NB4 (cell line): ENCODE data around the gene KIF24.

Experiments used
- DNase-seq: peaks from one replicate; pipeline ENCODE4 v3.0.0; 2010; ENCODE audit warnings: low read depth
- H3K4me3 ChIP-seq: one replicate; pipeline ENCODE4 v1.5.1; 2011; ENCODE audit warnings: mild to moderate bottlenecking, low read depth, low read length, moderate library complexity
- MYC ChIP-seq: IDR thresholded peaks from 2 replicates; pipeline ENCODE4 v1.6.1; 2011; ENCODE audit warnings: low read depth, low read length
- POLR2A ChIP-seq: IDR thresholded peaks from 2 replicates; pipeline ENCODE4 v1.6.1; 2011; ENCODE audit warnings: mild to moderate bottlenecking; ENCODE audit not compliant: insufficient read length; ENCODE audit errors: extremely low read depth
- TF ChIP-seq, protein P1 (sequence below): IDR thresholded peaks from one replicate; pipeline ENCODE4 v1.5.1; 2012; ENCODE audit warnings: low read depth, low read length
- TF ChIP-seq, protein P2 (sequence below): IDR thresholded peaks from 2 replicates; pipeline ENCODE4 v1.6.1; 2011; ENCODE audit warnings: low read depth, low read length

KIF24 gene

GRCh38 chr9:34332076-34332964, 3.3 kb upstream of the KIF24 start:
- TF ChIP-seq, protein P1, sequence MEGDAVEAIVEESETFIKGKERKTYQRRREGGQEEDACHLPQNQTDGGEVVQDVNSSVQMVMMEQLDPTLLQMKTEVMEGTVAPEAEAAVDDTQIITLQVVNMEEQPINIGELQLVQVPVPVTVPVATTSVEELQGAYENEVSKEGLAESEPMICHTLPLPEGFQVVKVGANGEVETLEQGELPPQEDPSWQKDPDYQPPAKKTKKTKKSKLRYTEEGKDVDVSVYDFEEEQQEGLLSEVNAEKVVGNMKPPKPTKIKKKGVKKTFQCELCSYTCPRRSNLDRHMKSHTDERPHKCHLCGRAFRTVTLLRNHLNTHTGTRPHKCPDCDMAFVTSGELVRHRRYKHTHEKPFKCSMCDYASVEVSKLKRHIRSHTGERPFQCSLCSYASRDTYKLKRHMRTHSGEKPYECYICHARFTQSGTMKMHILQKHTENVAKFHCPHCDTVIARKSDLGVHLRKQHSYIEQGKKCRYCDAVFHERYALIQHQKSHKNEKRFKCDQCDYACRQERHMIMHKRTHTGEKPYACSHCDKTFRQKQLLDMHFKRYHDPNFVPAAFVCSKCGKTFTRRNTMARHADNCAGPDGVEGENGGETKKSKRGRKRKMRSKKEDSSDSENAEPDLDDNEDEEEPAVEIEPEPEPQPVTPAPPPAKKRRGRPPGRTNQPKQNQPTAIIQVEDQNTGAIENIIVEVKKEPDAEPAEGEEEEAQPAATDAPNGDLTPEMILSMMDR, result peak; percentile 58
- no peak for TF ChIP-seq MYC
- H3K4me3 ChIP-seq, result no peak overlapping the region
- peak; percentile 72 for DNase-seq

- TF ChIP-seq, protein P2, sequence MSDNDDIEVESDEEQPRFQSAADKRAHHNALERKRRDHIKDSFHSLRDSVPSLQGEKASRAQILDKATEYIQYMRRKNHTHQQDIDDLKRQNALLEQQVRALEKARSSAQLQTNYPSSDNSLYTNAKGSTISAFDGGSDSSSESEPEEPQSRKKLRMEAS, result no peak
- TF ChIP-seq, protein P1, result no peak
- TF ChIP-seq POLR2A, result no peak
- TF ChIP-seq MYC, result no peak
- DNase-seq, result peak; percentile 45
- no peak overlapping the region for H3K4me3 ChIP-seq
These were observed 2.1 kb upstream of the KIF24 start for GRCh38 chr9:34331196-34331595.

DNA sequence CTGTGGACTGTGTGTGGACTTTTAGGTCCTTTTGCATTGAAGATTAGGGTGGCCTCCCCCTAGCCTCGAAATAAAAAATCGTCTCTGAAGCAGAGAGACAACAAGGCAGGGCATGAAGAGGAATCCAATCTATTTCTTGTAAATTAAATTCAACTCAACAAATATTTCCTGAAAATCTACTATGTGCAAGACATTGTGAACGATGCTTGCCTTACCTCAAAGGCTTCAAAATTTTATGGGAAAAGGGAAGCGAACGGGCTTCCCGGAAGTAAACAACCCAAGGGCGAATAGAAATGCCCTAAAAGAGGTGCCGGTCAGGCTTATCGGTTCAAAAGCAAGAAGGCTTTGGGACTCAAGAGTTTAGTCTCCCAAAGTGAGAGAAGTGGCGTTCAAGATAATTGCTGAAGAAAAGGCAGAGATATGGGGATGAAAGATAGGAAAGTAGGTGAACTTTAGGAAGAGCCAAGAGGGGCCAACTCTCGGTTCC, 525 bp downstream of the KIF24 start:
- peak overlapping the region; percentile 79 for H3K4me3 ChIP-seq
- peak; percentile 76 for DNase-seq
- TF ChIP-seq, protein P1, result no peak
- TF ChIP-seq MYC (no peak; the same call in 1 of the 2 replicates), POLR2A (no peak)
- TF ChIP-seq, protein P2, result no peak

- no peak overlapping the region for H3K4me3 ChIP-seq
- no peak for TF ChIP-seq MYC
- TF ChIP-seq, protein P1, result no peak
- TF ChIP-seq, protein P2, result no peak
- no peak for TF ChIP-seq POLR2A
- DNase-seq, result no peak
These were observed 2.4 kb downstream of the KIF24 start for GRCh38 chr9:34326690-34327089.

DNA sequence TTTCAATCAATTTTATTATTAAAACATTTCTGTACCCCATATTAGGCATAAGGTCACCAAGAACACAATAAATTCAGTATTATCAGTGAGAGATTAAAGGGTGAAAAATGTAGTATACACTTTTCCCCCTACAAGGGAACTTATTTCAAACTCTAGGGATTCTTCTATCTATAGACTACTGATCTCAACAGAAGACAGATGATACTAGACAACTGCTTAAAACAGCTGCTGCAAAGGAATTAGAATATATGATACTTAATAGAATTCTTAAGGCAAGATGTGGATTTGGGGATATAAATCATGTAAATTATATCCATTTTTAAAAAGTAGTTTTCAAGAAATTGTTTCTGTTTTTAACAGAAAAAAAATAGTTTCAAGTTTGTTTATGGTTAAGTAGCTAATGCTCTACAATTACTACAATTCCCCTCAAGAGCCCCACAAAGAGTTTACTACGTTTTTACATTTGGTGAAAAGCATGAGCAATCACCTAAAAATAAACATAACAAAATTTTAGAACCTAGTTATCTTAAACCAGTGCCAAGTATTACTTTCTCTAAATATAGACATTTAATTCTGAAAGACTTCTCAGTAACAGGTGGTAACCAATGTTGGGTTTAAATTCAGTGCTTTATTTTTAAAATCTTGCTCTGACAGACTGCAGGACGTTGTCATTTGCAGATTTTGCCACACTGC, 6.0 kb downstream of the KIF24 start:
- H3K4me3 ChIP-seq, result no peak overlapping the region
- TF ChIP-seq MYC (no peak), POLR2A (no peak)
- TF ChIP-seq, protein P1, result no peak
- TF ChIP-seq, protein P2, result no peak
- DNase-seq, result no peak
